NOMO-1 (cell line): ENCODE data around the gene GSTT4.
"Not testable (repeated sequence)": the region's sequence is repeated elsewhere in the genome, so short reads cannot be mapped to it uniquely, and the experiment has no call there.

ENCODE experiments used
- DNase-seq, 2 experiments: peaks; one replicate each; lab custom pipeline; 2025; ENCODE audit not compliant: unreplicated experiment in 2 of 2; lab: John Stamatoyannopoulos, UW

GSTT4 gene

GRCh38 chr22:23954193-23954990 is 50.9 kb downstream of the GSTT4 start:
- not testable (repeated sequence) for DNase-seq

GRCh38 chr22:23953485-23953884 is 51.8 kb downstream of the GSTT4 start:
- DNase-seq = not testable (repeated sequence)

- not testable (repeated sequence) for DNase-seq
These were observed 52.4 kb downstream of the GSTT4 start for GRCh38 chr22:23952794-23953405.

- DNase-seq = not testable (repeated sequence)
These were observed 53.9 kb downstream of the GSTT4 start for GRCh38 chr22:23951383-23951782.

GRCh38 chr22:23949764-23950163 is 55.5 kb downstream of the GSTT4 start:
- not testable (repeated sequence) for DNase-seq
